ENCODE measurements around the gene ST8SIA5.

Gene ST8SIA5

GRCh38 chr18:46738491-46738890, 18.4 kb downstream of the ST8SIA5 start:
- DNase-seq, result no peak

DNA sequence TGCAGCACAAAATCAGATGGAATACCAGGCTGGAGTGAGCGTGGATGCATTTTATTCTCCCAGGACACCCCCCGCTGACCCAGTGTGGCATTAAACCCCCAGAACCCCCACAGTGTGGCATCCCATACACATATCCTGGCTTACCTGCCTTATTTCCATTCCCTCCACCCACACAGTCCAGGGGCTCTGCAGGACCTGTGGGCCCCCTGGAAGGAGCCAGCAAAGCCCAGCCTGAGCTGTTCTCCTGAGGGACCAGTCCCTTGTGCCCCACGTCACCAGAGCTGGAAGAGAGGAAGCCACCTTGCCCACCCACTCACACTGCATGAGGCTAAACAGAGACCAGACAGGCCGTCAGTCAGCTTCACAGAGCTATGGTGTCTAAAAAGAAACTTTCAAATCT, 20.1 kb downstream of the ST8SIA5 start:
- no peak for DNase-seq

GRCh38 chr18:46736135-46736534, 20.7 kb downstream of the ST8SIA5 start:
- no peak for DNase-seq

- DNase-seq, result no peak
Observed at GRCh38 chr18:46734981-46735380, 21.9 kb downstream of the ST8SIA5 start.

GRCh38 chr18:46733872-46734271, 23.0 kb downstream of the ST8SIA5 start:
- DNase-seq, result no peak

DNA sequence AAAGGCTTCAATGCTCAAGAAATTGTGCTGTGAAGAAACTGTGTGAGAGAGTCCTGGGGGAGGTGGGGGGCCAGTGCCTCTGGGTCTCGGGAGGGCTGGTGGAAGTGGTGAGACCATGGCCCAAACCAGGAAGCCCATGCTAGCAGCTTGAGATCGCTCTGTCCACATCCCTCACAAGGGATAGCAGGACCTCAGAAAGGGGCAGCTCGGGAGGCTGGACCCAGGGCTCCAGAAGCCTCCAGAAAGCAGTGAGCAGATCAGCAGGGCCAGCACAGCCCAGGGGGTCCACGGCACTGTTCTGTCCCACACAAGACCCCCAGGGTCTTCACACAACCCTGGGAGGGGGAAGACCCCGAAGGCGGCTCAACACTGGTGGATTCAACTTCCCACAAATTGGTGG, 24.1 kb downstream of the ST8SIA5 start:
- no peak for DNase-seq

GRCh38 chr18:46732201-46732600, 24.7 kb downstream of the ST8SIA5 start:
- no peak for DNase-seq

DNA sequence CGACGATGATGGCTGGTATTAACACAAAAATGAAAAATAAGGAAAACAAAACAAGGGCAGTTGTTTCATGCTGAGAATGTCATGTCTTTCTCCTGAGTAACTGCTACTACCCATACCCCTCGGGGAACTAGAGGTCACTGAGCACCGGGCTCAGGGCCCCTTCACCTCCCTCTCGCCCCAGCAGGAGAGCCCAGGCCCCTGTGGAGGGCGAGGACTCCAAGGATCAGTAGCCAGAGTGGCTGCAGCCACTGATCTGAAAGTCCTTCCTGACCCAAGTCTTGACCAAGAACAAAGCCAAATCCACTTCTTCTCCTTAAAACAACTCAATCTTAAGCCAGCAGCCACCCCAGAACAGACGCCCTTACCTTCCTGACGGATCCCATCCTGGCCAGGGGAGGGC, 25.5 kb downstream of the ST8SIA5 start:
- no peak for DNase-seq

DNA sequence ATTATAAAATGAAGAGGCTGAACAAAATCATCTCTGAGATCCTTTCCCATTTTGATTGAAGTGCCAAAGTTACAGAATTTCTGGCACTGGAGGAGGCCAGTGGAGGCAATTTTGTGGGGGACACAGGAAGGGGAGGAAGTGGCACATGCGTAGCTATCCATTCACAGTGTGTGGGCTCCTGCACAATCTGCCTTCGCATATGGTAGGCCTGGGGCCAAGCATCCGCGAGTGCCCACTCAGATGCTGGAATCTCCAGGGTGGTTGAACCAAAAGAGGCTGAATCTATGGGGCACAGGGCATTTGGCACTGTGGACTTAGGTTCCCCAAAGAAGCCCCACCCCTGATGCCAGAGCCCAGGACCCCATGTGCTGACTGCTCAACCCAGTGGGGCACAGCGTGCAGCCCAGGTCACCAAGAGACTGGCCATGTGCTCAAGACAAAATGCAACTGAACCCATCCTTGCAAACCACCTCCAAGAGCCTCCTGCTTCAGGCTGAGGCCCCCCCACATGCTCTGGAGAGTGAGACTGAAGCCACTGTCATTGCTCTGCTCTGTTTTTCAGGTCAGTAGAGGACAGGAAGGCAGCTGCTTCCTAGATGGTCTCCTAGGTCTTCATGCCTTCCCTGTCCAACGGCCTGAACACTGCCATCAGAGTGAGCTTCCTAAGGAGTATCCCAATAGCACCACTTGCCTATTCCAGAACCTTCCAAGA, 28.5 kb downstream of the ST8SIA5 start:
- no peak for DNase-seq

DNA sequence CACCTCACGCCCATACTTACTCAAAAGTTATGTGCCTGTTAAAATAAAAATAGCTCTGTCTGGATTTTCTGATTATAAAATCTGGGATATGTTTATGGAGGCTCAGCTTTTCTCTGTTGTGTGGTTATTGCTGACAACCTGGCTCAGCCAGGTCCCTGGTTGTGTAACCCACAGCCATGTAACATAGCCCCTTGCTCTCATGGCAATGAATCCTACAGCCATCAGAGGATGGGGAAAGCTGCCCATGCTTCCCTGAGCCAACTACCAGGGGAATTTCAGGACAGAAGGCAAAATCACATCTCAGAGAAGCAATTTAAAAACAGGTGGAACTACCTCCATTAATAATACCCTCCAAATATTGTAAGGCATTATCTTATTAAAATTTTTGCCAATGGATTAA, 29.7 kb downstream of the ST8SIA5 start:
- DNase-seq, result no peak

GRCh38 chr18:46725310-46725709, 31.5 kb downstream of the ST8SIA5 start:
- no peak for DNase-seq

DNA sequence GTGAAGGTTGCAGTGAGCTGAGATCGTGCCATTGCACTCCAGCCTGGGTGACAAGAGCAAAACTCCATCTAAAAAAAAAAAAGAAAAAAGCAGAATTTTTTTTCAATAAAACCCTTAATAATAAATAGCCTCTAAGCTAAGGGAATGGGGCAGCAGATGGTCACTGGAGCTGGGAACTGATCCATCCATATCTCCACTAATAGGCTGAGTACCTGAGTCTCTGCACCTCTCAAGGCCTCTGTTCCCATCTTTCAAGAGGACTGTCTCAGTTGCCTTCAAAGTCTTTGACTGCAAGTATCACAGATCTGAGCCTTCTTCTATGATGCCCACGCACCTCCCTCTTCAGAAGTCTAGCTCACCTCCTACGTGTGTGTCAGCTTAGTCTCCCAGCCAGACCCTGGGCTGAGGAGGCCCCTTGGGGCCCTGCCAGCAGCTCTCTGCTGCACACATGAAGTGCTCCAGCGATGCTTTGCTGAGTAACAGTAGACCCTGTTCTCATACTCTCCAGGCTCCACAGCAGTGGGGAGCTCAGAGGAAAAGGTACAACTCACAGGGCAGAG, 32.9 kb downstream of the ST8SIA5 start:
- no peak for DNase-seq

DNA sequence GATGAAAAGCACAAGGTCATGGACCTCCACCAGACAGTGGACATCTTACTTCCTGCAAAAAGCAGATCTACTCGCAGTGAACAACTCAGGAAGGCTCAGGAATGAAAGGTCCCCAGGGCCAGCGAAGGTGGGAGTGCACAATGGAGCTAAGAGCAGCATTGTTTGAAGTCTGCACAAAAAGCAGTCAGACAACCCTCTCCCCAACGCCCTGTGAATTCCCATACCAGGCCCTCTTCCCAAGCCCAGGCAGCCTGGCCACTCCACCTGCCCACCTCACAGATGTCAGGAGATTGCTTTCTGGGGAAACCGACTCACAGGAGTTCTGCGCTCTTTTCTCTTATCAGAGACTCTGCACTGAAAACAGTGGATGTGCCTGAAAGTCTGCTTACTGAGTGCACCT, 34.8 kb downstream of the ST8SIA5 start:
- DNase-seq, result no peak

DNA sequence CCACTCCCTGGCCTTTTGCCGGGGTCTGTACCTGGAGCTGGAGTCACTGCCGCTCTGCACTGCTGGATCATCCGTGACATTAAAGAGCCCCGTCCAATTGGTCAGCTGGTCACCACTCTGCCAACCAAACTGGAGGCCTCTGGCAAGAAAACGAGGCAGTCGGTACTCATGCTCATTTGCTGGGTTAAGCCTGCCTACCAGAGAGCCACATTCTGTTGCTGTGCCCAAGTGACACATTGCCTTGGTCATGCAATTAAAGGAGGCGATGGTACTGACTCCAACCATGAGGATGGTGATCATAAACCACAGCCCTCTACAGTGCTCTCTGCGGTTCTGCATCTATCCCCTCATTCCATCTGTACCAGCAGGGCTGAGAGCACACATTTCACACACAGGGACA, 35.5 kb downstream of the ST8SIA5 start:
- DNase-seq, result no peak

DNA sequence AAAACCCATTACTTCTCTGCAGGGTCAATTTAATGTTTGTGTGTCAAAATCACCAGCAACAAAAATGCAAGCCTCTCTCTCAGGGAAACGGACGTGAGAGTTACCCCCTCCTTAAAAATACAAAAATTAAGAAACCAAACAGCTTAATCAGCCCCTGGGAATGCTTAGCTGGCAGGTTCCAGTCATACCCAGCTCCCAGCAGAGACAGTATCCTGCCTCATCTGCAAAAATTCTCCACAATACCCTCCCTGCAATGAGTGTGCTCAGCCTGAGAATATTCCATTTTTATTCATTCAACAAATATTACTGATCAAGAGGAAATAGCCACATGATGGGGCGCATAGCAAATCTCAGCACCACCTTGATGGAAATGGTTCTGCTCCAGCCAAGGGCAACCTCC, 36.3 kb downstream of the ST8SIA5 start:
- DNase-seq, result no peak

DNA sequence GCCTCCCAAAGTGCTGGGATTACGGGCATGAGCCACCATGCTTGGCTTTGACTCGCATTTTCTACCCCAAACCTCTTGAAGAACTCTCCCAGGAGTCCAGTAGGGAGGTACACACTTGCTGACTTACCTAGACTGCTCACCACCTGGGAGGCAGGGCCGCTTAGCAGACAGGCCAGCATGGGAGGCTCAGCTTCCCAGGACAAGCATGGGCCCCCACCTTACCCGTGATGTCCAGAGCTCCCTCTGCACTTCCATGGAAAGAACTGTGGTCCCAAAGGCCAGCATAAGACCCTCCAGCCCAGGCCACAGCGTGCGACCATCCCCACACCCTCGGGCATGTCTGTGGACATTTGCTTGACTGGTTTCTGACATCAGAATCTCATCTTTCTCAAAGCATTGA, 36.8 kb downstream of the ST8SIA5 start:
- DNase-seq, result no peak

GRCh38 chr18:46719388-46719787, 37.5 kb downstream of the ST8SIA5 start:
- DNase-seq, result no peak

DNA sequence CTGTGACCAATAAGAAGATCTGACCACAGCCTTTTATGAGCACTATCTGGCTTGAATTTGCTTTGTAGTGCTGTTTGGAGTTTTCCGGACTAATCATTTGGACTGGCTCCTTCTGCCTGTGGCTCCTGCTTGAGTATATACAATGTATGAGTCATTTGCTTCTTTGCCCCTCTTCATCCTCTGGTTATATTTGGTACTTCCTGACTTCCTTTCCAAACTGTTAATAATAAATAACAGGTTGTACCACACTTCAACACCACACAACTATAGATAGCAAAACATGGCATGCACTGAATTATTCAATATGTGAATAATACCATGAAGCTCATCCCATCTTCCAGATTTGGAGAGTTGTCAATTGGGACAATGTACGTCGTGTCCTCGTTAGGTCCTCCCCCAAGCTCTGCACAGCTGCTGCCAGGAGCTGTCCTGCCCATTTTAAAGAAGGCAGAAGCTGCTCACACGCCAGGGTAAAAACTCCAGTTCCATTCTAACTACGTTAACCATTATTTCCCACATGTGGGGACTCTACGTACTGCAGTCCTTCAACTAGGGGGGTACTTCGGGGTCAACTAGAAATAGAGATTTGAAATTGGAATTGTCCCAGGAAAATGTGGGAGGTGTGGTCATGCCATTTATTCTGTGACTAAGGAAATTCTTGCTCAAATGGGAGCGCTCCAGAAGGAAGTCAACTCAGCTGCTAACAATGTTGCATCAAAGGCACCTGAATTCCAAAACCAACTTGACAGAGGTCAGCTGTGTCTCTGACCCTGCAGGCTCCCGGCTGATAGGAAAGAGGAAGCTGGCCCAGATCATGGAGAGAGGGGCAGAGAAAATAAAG, 38.1 kb downstream of the ST8SIA5 start:
- no peak for DNase-seq

DNA sequence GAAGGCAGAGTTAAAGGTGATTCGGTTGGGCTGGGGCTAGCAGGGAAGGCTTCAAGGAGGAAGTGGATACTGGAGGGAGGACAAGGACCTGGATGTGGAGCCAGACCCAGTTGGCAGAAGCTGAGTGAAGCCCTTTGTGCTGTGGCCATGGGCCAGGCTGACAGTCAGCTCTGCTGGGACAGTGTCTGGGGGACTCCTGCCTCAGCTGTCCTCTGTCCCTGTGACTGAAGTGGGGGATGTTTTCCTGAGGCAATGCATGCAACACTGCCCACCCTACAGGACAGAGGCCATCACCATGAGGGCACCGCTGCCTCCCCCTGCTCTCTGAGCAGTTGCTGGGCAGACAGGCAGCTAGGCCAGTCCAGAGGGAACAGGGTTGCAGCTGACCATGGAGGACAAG, 40.0 kb downstream of the ST8SIA5 start:
- no peak for DNase-seq

DNA sequence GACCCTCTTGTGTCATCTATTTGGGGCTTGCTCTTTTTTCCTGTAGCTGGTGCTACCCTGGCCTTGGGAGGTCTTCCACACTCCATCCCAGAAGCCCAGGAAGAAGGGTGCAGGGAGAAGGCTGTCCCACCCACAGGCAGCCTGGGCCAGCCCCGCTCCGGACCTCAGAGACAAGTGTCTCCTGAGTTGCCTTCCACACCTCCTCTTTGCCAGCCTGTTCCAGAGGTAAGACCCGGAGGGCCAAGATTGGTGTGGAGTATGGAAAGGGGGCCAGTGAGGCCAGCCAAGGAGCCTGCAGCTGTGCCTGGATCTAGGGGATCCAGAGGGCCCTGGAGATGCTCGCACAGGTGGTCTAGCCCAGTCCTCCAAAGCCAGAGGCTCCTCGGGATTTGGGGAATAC, 40.5 kb downstream of the ST8SIA5 start:
- no peak for DNase-seq

- no peak for DNase-seq
Observed at GRCh38 chr18:46715062-46715461, 41.8 kb downstream of the ST8SIA5 start.

DNA sequence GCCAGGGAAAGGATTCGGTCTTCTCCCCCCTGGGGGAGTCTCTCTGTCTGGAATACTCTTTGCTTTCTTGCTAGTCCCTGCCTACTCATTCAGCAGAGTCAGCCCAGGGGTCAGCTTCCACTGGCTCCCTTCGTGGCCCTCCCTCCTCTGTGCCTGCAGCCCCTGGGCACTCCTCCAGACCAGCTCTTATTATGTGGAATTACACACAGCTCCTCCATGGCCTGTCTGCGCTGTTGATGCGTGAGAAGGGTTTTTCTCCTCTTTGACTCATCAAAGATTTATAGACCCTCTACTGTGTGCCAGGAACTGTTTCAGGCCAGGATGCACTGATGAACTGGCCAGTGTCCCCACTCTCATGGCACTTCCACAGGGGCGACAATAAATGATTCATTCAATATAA, 44.4 kb downstream of the ST8SIA5 start:
- no peak for DNase-seq

DNA sequence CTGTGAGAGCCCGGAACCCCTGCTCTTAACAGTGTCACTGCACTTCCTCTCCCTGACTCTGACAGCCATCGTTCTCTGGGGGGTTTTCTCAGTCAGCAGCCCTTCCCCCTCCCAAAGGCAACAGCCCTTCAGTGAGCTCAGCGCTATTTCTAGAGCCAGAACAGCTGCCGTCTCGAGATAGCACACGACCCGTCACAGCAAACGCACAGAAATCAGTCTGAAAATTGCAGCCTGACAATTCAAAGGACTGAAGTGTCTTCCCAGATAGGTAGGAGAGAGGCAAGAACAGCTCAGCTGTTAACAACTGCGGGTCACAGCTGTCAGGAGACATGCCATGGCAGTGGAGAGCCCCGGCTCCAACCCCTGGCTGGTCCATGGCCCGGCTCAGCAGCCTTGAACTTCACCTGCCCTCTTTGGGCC, 45.4 kb downstream of the ST8SIA5 start:
- peak; percentile 45 for DNase-seq

DNA sequence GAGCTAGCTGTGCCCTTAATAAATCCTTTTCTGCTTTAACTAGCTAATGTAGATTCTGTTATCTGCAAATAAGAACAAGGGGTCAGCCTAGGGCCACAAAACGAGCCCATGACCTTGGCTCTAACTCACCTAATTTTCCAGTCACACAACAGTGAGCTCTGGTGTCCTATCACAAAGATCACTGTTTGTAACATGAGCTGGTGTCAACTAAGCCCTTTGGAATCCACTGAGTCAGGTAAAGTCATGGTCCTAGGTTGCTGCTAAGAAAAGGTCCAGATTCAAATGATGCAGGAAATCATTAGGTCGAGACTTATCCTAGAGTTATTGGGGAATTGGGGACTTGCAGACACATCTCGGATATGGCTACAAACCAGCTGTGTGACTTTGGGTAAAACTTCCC, 49.9 kb downstream of the ST8SIA5 start:
- DNase-seq, result no peak

Data from NCI-H82 (cell line).